Stimulated activated CD8-positive, alpha-beta memory T cell treated with anti-CD3 and anti-CD28 coated beads, Interleukin-4, amount 100 ng/mL, for 1 hour (primary cell): ENCODE data around the gene ZNF141.
"Not testable (repeated sequence)": the region's sequence is repeated elsewhere in the genome, so short reads cannot be mapped to it uniquely, and the experiment has no call there.

Experiments
- DNase-seq, 2 donors: peaks; one replicate each; pipeline ENCODE4 v3.0.0-alpha.2; 2020; ENCODE audit warnings: low read depth in 2 of 2, low spot score in 1 of 2

ZNF141 gene

DNA sequence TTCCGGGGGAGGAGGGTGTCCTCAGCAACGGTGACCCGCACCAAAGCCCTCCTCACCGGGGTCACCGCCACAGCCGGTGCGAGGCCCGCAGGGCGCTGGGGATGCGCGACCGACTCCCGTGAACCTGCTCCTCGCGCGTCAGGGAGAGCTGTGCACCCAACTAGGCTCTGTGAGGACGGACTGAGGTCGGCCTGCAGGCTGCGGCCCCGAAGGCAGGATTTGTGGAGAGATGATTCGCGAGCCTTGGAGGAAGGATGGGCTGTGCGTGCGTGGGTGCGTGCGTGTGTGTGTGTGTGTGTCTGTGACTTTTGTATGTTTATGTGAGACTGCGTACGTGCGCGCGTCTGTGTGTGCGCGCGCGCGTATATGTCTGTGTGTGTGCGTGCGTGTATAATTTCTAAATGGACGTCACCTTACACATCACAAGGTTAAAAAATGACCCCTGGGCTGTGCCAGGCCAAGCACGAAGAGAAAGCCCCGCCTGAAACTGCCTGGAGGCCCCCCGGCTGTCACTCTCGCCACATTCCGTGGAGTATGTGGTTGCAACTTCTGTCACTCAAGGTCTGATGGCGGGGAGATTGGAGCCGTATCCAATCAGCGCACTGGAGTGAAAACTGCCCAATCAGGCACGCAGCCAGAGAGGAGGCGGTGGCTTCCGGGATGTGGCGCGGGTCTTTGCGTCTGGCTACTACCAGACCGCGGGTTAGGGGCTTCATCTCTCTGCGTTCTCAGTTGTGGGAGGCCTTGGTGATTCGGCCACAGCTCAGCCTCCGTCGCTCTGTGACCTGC is at the start of gene ZNF141:
TSS of gene ZNF141 (plus strand) at position 672 of the 789 bp plus-strand sequence. CDS start 170 bp downstream, outside the sequence.
- peak; percentile 79 to 82 for DNase-seq

DNA sequence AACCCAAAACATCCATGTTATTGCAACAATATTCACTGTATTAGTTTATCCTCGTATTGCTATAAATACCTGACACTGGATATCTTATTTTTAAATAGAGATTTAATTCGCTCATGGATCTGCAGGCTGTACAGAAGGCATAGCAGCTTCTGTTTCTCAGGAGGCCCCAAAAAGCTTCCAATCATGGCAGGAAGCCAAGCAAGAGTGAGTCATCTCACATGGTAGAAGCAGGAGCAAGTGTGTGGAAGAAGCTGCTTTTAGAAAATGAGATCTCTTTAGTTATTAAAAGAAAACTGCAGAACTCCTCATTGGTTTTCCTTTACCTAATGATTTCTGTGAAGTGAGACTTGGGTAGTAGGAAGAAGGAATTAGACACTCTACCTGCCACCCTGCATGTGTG is 48.7 kb upstream of the ZNF141 start:
- DNase-seq = no peak

DNA sequence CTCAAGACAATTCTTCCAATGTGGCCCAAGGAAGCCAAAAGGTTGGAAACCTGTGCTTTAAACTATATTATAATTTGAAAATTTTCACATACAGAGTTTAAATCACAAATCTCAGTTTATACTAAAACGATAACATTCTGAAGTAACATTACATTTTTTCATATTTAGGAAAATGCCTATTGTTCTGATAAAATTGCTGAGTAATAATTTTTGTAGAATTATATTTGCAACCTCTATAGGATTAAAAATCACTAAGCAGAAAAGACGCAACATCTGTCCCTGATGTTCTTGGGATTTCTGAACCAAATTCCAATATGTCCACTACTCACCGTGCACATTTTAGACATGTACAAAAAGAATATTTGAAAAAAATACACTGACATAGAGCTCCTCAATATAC is 42.9 kb upstream of the ZNF141 start:
- DNase-seq = no peak

DNA sequence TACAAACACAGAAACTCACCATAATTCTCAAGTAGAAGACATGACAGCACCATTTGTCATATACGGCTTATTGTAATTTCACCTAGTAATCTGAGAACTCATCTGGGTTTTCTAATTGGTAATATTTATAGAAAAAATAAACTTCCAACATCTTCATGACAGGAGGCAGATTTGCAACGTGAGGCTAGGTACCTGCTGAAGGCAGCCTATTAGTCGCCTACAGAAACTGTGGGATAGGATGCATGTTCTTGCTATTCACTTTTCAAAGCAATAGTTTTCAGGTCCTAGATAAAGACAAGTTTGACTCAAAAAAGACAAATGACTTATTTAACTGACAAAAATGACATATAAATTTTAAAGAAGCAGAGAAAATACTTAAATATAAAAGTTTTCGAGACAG is 35.2 kb upstream of the ZNF141 start:
- DNase-seq = no peak

DNA sequence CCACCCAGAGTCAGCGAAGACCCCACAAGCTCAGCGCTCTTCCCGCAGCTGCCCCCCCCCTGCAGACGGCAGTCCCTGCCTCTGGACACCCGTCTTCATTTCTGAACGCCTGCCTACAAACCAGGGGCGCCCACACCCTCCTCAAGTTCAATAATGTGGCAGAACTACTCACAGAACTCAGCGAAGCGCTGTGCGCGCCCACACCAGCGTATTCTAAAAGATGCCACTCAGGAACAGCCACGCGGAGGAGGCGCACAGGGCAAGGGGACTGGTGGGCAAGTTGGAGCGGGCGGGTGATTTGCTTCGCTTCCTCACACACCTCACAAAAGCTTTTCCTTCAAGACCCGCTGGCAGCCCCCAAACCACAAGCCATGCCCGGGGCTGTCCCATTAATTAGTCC is 33.1 kb upstream of the ZNF141 start:
- not testable (repeated sequence) for DNase-seq

DNA sequence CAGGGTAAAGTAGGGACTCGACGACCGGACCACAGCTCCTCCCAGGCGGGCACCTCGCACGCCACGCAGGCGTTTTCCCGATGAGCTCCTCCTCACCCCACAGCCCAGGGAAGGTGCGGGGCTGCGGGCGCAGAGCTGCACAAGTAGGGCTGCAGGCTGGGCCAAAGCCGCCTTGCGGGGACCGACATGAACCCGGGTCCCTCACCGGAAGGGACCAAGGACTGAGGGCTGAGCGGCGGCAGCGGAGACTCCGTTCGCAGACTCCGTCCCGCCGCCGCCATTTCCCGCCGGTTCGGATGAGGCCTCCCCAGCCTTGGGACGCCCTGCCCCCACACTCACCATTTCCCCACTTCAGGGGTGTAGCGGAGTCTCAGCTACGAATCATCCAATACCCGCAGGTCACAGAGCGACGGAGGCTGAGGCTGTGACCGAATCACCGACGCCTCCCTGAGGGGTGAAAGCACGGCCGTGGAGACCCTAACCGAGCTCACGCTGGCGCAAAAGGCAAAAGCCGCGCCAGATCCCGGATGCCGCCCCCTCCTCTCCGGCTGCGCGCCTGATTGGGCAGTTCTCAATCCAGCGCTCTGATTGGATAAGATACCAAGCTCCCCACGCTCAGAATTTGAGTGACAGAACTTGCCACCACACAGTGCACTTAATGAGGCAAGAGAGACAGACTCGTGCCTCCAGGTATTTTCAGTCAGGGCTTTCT is 32.5 kb upstream of the ZNF141 start, which contains the start of gene ZNF732:
TSS of gene ZNF732 (minus strand) at position 506 of the 712 bp plus-strand sequence. CDS start at position 342, 164 bp downstream.
- no peak for DNase-seq

DNA sequence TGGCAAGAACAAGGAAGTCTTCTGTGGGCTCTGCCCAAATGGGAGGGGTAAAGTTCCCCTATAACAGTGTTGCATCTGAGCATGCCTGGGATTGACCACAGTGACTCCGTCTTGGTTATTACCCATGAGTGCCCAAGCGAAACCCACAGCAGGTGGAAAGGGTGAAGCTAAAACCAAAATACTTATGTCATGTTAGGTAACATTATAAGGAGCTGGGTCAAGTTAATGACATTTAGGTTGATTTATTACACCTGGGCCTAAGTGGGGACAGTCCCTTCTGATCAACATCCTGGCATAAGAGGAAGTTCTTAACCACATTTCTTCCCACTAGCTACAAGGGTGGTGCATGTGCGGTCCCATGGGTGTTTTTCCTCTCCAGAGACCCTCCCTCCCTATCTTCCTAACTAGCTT is 31.1 kb upstream of the ZNF141 start:
- no peak for DNase-seq

DNA sequence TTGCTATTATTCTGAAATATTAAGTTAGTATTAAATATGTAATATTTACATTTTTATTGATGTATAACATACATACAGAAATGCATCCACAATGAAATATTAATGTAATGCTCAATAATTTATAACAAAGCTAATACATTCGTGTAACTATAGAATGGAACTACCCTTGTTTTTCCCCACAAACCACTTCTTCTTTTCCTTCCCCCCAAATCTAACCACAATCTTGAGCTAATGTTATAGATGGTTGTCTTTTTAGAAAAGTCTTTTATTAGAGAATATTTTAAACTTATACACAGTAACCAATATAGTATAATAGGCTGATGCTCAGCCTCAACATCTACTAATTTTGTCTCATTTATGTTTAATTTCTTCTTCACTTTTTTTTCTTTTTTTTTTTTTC is 27.8 kb upstream of the ZNF141 start:
- no peak for DNase-seq

DNA sequence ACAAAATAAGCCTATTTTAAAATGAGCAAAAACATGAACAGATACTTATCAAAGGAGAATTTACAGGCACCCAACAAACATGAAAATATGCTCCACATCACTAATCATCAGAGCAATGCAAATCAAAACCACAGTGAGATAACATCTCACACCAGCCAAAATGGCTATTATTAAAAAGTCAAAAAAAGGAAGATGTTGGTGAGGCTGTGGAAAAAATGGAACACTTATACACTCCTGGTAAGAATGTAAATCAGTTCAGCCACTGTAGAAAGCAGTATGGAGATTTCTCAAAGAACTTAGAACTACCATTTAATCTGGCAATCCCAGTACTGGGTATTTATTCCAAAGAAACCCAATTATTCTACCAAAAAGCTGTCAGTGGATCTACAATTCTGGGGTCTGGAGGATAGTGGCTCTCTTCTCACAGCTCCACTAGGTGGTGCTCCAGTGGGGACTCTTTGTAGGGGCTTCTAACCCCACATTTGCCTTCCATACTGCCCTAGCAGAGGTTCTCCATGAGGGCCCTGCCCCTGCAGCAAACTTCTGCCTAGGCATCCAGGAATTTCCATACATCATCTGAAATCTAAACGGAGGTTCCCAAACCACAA is 23.2 kb upstream of the ZNF141 start:
- no peak for DNase-seq

DNA sequence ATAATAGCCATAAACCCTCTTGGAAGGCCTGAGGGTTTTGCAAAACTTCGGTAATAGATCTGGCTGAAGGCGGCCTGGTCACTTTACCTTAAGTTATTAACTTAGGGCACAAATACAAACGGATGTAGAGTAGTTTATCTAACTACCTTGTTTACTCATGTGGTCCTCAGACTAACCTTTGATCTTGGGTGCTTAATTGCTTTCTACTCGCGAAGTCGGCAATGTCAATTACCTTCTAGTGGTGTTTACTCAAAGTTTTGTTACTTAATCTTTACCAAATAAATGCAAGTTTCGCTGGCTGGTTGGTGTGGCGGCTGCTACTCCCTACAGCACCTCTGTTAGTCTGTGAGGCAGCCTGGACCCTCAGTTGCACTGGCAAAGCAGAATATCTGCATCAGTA is 8.9 kb upstream of the ZNF141 start:
- DNase-seq = no peak

DNA sequence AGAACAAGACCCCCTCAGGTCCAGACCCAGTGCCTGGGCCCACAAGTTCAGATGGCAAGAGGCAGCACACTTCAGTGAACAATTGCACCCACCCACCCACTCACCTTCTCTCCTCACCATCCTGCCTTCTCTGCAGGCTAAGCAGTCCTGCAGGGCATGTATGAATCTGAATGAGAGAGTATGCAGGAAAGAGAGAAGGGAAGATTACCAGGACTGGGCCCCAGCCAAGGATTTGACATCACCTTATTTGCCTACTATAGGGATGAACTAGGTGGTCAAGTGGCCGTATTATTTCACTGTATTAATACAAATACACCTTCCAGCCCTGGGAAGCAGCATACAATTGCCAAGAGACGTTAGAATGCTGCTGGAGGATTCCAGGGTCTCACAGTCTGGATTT is 2.1 kb upstream of the ZNF141 start:
- no peak for DNase-seq

DNA sequence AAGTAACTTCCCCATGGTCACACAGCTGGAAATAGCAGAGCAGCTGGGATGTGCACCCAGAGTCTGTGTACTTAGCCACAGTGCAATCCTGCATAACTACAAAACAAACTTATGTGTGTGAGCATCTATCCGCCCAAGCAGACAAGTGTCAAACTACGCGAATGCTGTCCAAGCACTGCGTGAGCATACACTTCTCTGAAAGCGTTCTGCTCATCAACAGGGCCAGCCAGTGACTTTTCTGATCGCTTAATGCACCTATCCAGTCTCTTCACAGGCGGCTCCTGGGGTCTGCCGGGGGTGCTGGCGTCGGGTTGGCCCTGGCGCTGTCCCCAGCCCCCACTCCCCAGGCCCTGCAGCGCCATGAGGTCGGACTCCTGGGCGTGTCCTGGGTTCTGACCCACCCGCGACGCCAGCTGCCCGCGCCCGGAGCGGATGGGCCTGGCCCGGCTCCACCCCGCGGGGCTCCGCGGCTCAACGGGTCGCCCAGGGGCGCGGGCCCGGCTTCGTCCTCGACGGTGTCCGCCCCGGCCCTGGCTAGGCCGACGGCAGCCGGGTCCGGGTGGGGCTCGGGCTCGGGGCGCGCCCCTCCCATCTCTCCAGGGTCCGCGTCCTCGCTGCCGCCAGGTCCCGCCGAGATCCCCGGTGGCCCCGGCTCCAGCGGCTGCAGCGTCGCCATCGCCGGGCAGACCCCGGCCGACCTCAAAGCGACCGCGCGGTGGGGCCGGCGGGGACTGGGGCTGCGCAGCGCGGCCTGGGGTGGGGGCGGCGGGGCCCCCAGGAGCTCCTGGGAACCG is 1.3 kb upstream of the ZNF141 start:
- no peak for DNase-seq

DNA sequence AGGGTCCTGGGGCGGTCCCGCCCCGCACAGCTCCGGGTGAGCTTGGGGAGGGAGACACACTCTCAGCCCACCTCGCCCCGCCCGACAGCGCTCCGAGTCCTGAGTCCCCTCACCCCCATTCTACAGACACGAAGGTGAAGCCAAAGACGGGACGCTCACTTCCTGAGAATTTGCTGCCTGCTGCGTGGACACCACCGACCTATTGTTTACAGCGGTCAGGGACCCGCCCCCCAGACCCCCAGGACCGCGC is 796 bp upstream of the ZNF141 start:
- DNase-seq = no peak

DNA sequence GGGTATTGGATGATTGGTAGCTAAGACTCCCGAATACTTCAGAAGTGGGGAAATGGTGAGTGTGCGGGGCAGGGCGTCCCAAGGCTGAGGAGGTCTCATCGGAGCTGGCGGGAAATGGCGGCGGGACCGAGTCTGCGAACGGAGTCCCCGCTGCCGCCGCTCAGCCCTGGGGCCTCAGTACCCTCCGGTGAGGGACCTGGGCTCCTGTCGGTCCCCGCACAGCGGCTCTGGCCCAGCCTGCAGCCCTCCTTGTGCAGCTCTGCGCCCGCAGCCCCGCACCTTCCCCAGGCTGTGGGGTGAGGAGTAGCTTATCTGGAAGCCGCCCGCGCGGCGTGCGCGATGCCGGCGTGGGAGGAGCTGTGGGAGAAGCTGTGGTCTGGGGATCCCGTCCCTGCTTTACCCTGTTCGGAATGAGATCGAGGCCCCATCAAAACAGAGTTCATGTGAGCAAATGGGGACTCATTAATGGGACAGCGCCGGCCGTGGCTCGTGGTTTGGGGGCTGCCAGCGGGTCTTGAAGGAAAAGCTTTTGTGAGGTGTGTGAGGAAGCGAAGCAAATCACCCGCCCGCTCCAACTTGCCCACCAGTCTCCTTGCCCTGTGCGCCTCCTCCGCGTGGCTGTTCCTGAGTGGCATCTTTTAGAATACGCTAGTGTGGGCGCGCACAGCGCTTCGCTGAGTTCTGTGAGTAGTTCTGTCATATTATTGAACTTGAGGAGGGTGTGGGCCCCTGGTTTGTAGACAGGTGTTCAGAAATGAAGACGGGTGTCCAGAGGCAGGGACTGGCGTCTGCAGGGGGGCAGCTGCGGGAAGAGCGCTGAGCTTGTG is 531 bp downstream of the ZNF141 start:
- no peak for DNase-seq

DNA sequence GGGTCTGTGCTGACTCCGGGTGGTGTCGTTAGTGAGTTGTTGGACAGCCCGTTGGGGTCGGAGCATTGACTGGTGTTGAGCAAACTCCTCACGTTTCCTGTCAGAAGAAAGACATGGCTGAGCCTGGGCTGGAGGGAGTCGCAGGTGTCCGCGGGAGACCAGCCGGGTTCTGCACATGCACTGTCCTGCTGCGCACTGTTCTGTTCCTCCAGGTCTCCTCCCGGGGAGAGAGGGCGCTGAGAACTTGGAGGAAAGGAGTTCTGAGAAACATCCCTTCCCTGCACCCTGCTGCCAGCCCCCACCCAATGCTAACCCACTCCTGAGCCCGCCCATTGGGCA is 1.1 kb downstream of the ZNF141 start:
- DNase-seq = no peak

DNA sequence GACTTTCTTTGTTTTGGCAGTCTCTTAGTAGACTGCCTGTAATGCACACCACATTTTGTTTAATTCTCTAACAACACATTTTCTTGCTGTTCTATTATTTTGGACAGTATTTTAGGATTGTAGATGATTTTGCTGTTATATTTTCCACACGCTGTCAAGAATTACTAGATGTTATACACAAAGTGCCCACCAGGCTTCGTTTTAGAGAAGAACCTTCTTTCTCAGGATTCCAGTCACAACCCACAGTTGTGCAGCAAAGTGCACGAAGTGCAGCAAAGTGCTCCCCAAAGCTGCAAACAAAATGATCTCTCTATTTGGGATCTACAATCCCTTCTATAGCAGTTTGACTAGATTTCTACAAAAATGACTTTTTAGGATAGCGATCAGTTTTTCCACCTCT is 2.4 kb downstream of the ZNF141 start:
- DNase-seq = no peak

DNA sequence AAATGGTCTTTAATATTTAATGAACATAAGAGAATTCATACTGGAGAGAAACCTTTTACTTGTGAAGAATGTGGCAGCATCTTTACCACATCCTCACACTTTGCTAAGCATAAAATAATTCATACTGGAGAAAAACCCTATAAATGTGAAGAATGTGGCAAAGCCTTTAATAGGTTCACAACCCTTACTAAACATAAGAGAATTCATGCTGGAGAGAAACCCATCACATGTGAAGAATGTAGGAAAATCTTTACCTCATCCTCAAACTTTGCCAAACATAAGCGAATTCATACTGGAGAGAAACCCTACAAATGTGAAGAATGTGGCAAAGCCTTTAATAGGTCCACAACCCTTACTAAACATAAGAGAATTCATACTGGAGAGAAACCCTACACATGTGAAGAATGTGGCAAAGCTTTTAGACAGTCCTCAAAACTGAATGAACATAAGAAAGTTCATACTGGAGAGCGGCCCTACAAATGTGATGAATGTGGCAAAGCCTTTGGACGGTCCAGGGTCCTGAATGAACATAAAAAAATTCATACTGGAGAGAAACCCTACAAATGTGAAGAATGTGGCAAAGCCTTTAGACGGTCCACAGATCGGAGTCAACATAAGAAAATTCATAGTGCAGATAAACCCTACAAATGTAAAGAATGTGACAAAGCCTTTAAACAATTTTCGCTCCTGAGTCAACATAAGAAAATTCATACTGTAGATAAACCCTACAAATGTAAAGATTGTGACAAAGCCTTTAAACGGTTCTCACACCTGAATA is 35.6 kb downstream of the ZNF141 start:
- no peak for DNase-seq

DNA sequence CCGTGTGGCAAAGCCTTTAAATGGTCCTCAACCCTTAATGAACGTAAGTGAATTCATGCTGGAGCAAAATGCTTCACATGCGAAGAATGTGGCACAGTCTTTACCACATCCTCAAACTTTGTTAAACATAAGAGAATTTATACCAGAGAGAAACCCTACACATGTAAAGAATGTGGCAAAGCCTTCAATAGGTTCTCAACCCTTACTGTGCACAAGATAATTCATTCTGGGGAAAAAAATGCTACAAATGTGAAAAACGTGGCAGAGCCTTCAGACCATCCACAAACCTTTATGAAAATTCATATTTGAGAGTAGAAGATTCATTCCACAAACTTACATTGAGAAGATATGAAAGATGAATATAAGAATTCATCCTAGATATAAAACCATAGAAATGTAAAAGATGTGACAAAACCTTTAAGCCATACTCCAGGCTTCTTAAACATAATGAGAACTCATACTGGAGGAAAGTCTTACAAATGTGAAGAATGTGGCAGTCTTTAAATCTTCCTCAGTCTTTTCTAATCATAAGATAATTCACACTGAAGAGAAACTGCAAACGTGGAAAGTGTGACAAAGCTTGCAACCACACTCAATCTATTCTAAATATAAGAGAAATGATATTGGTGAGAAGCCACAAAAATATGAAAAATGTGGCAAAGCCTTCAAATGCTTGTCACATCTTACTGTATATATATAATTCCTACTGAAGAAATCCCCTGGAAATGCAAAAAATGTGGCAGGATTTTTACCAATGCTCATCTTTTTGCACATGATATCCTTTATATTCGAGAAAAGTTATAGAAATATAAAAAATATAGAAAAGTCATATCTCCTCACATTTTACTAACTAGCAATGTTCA is 36.9 kb downstream of the ZNF141 start:
- DNase-seq = no peak

DNA sequence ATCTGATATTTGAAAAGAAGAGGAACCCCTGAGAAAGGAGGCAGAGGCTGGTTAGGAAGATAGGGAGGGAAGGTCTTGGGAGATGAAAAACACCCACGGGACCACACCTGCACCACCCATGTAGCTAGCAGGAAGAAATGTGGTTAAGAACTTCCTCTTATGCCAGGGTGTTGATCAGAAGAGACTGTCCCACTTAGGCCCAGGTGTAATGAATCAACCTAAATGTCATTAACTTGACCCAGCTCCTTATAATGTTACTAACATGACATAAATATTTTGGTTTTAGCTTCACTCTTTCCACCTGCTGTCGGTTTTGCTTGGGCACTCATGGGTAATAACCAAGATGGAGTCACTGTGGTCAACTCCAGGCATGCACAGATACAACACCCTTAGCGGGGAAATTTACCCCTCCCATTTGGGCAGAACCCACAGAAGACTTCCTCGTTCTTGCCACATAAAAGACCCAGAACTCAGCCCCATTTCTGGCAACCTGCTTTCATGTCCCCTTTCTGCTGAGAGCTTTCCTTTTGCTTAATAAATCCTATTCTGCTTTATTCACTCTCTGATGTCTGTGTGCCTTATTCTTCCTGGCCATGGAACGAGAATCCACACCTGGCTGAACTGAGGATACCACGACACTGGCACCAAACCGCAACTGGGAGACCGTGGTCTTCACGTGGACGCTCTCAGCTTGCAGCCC is 46.8 kb downstream of the ZNF141 start:
- DNase-seq = no peak
